Left ventricle myocardium inferior (tissue), 1 donor: ENCODE data around the gene BAIAP2L2. TPM values are rescaled to one million over a fixed set of nuclear protein-coding genes. Genes with fewer than 3 reads are reported as not detected.
"Not testable (repeated sequence)": the region's sequence is repeated elsewhere in the genome, so short reads cannot be mapped to it uniquely, and the experiment has no call there.

Experiments
- DNase-seq: peaks from one replicate; pipeline ENCODE4 v3.0.0-alpha.2; 2020
- H3K27ac ChIP-seq: fragments of 200-600 bp; replicated peaks from 2 replicates; pipeline ENCODE4 v1.8.0; 2021
- H3K27me3 ChIP-seq: fragments of 200-600 bp; 2 replicates; pipeline ENCODE4 v1.8.0; 2021; ENCODE audit warnings: low read depth
- H3K36me3 ChIP-seq: fragments of 200-600 bp; 2 replicates; pipeline ENCODE4 v1.8.0; 2021
- H3K4me1 ChIP-seq: fragments of 200-600 bp; 2 replicates; pipeline ENCODE4 v1.8.0; 2021
- H3K4me3 ChIP-seq: fragments of 200-600 bp; 2 replicates; pipeline ENCODE4 v1.8.0; 2021; ENCODE audit warnings: mild to moderate bottlenecking, moderate library complexity
- H3K9me3 ChIP-seq: fragments of 200-600 bp; replicated peaks from 2 replicates; pipeline ENCODE4 v1.8.0; 2021
- intact Hi-C: fragments of 100-400 bp; cut with micrococcal nuclease; formaldehyde crosslinking; loops from one replicate; pipeline ENCODE4 v1.11.0; 2022
- total RNA-seq: library from RNA; stranded (reverse); fragmentation: NEBNext Ultra II Directional; extraction: Animal tissue kit (Norgen Biotek cat#: 25700); gene quantifications from one replicate; pipeline ENCODE4 v1.2.1, GENCODE V29; 2021
- TF ChIP-seq, protein P1 (sequence below): fragments of 200-600 bp; IDR thresholded peaks from 2 replicates; pipeline ENCODE4 v1.8.0; 2021; ENCODE audit warnings: antibody characterized with exemption, mild to moderate bottlenecking, borderline replicate concordance
- donor health status: DM: no; HTN: yes; CAD: no; lungs with severe emphysema.

Gene BAIAP2L2
- total RNA-seq, 1 donor from 2014 or later = 0.16 TPM

DNA sequence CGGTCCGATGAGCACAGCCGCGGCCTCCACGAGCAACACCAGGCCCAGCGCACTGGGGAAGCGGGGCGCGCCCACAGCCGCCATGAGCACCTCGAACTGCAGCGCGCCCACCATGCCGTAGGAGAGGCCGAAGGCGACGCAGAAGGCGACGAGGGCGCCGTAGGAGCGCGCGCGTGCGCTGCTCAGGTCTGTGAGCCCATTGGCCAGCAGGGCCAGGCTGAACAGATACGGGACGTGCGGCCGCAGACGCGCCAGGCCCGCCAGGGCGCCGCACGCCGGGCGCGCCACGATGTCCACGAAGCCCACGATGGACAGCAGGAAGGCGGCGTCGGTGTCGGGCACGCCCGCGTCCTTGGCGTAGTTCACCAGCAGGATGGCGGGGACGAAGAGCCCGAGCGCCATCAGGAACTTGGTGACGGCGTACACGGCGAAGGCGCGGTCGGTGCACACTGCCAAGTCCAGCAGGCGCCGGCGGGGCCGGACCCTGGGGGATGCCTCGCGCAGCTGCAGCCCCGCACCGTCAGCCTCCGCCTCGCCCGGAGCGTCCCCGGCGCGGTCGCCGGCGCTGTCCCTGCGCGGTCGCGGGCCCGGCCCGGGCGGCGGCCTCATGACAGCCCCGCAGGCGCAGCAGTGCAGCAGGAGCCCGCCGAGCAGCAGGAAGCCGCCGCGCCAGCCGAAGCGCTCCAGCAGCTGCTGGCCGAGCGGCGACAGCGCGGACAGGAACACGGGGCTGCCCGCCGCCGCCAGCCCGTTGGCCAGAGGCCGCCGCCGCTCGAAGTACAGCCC, 29.4 kb downstream of the BAIAP2L2 start:
- peaks cover 18% of the 10 kb centered on the region for H3K27me3 ChIP-seq
- intact Hi-C loops = no loop called here
- H3K27ac ChIP-seq = no peak overlapping the region
- H3K4me1 ChIP-seq = peaks cover 21% of the 10 kb centered on the region
- peak; percentile 41 for DNase-seq
- H3K4me3 ChIP-seq = peak overlapping the region; percentile 65
- TF ChIP-seq, protein P1, sequence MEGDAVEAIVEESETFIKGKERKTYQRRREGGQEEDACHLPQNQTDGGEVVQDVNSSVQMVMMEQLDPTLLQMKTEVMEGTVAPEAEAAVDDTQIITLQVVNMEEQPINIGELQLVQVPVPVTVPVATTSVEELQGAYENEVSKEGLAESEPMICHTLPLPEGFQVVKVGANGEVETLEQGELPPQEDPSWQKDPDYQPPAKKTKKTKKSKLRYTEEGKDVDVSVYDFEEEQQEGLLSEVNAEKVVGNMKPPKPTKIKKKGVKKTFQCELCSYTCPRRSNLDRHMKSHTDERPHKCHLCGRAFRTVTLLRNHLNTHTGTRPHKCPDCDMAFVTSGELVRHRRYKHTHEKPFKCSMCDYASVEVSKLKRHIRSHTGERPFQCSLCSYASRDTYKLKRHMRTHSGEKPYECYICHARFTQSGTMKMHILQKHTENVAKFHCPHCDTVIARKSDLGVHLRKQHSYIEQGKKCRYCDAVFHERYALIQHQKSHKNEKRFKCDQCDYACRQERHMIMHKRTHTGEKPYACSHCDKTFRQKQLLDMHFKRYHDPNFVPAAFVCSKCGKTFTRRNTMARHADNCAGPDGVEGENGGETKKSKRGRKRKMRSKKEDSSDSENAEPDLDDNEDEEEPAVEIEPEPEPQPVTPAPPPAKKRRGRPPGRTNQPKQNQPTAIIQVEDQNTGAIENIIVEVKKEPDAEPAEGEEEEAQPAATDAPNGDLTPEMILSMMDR = no peak
- H3K36me3 ChIP-seq = no peaks in the 10 kb centered on the region
- no peaks in the 10 kb centered on the region for H3K9me3 ChIP-seq

DNA sequence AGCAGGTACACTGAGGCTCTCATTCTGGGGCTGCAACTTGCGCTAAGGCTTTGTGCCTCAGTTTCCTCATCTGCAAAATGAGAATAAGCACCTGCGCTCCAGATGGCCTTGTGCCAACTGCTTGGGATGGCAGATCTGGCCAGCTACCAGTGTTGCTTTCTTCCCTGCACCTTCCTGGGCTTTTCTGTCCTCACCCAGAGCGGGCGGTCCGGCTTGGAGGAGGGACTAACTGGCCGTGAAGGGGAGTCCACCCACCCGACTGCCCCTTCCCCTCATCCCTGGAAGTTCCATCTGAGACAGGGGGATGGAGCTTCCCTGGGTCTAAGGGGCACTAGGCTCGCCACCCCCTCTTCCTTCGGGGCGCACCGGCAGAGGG, 30.0 kb downstream of the BAIAP2L2 start:
- Histone ChIP-seq H3K9me3 (no peaks in the 10 kb centered on the region), H3K4me1 (peaks cover 21% of the 10 kb centered on the region), H3K36me3 (peaks cover under 1% of the 10 kb centered on the region), H3K27ac (no peak overlapping the region), H3K4me3 (peak overlapping the region; percentile 65), H3K27me3 (peaks cover 18% of the 10 kb centered on the region)
- TF ChIP-seq, protein P1 = no peak
- DNase-seq = no peak
- intact Hi-C loops = no loop called here

DNA sequence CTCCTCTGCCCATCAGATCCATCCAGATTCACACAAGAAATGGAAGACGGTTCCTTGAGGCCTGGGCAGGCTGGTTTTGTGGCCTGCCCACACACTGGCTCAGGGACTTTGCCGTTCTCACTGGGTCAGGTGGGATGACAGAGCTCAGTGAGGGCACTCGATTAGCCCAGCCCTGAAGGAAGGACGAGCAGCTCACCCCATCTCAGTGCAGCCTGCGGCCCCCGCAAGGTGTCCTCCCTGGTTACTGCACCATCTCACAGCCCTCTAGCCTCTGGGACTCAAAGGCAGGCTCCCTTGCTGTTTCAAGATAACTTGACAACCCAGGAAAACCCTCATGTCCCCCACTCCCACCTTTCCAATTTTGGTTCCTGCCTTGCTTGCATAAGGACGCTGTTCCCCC, 30.7 kb downstream of the BAIAP2L2 start:
- peaks cover 7% of the 10 kb centered on the region for H3K36me3 ChIP-seq
- DNase-seq = no peak
- no peaks in the 10 kb centered on the region for H3K9me3 ChIP-seq
- H3K27me3 ChIP-seq = peaks cover 18% of the 10 kb centered on the region
- TF ChIP-seq, protein P1 = no peak
- H3K4me1 ChIP-seq = peaks cover 21% of the 10 kb centered on the region
- H3K4me3 ChIP-seq = no peak overlapping the region
- no peak overlapping the region for H3K27ac ChIP-seq
- intact Hi-C loops = no loop called here

DNA sequence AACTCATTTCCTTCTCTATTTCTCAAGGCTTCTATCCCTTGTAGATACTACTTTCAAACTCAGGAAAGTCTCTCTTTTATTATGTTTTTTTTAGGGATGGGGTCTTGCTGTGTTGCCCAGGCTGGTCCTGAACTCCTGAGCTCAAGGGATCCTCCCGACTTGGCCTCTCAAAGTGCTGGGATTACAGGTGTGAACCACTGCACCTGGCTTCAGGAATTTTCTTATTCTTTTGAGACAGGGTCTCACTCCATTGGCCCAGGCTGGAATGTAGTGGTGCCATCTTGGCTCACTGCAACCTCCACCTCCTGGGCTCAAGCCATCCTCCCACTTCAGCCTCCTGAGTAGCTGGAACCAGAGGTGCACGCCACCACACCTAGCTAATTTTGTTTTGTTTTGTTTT, 31.3 kb downstream of the BAIAP2L2 start:
- H3K27me3 ChIP-seq = peaks cover 18% of the 10 kb centered on the region
- H3K27ac ChIP-seq, H3K4me3 ChIP-seq, H3K9me3 ChIP-seq, intact Hi-C loops, DNase-seq: not testable (repeated sequence)
- peaks cover 21% of the 10 kb centered on the region for H3K4me1 ChIP-seq
- peaks cover 13% of the 10 kb centered on the region for H3K36me3 ChIP-seq

DNA sequence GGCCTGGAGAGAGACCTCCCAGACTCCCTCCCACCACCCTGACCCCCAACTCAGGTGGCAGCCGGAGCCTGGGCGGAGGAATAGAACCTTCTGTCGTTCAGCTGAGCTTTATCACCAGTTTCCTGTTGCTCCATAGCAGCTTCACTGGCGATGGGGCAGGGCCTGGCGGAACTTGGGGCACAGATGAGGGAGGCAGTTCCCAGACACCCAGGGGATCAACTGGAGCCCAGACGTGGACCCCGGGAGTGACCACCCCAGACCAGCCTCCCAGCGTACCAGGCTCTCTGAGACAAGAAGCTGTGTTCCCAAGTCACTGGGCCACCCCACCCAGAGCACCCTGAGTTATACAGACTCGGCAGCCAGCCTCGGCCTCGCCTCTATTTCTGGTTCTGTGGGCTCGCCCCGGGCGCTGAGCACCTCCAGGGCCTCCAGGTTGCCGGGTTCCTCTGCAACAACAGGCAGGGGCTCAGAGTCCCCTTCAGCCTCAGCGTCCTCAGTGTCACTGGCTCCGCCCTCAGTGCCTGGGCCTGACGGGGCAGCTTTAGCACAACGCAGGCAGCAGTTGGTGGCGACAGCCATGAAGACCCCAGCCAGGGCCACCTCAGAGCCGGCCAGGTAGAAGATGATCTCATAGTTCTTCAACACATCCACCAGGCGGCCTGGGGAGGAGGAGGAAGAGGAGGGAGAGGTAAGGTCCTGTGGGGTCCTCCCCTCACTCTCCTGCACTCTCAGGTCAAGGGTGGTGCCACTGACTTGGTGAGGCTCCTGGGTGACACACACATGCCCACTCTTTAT, 32.2 kb downstream of the BAIAP2L2 start:
- Histone ChIP-seq H3K27me3 (peaks cover 18% of the 10 kb centered on the region), H3K9me3 (no peaks in the 10 kb centered on the region), H3K4me1 (peaks cover 21% of the 10 kb centered on the region), H3K36me3 (peaks cover 21% of the 10 kb centered on the region), H3K27ac (no peak overlapping the region), H3K4me3 (no peak overlapping the region)
- intact Hi-C loops = no loop called here
- TF ChIP-seq, protein P1 = no peak
- DNase-seq = no peak

DNA sequence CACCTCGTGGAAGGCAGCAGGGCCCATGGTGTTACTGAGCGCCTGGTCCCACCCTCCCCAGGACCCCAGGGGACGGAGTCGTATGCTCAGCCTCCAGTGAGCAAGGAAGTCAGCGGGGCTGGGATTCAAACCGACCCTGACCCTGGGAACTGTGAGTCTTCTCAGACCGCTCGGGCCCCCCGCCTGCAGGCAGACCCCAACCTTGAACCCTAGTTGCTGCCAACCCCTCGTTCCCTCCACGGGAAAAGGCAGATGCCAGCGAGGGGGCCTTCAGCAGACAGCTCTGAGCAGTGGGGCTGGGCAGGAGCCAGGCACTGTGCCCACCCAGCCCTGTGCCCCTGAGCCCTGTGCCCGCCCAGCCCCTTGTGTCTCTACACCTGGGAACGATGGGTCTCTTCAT, 32.9 kb downstream of the BAIAP2L2 start:
- DNase-seq = no peak
- Histone ChIP-seq H3K27ac (no peak overlapping the region), H3K27me3 (peaks cover 12% of the 10 kb centered on the region), H3K9me3 (no peaks in the 10 kb centered on the region), H3K36me3 (peaks cover 27% of the 10 kb centered on the region), H3K4me3 (no peak overlapping the region), H3K4me1 (peaks cover 19% of the 10 kb centered on the region)
- TF ChIP-seq, protein P1 = no peak
- intact Hi-C loops = no loop called here
